HG02588 (cell line): ENCODE data around the gene GSC.

Experiments used
- ATAC-seq: cut with Tn5 transposase; IDR thresholded peaks from one replicate; pipeline ENCODE4 v1.9.1; 2021; ENCODE audit warnings: mild to moderate bottlenecking, moderate library complexity; ENCODE audit not compliant: unreplicated experiment

The GSC gene

DNA sequence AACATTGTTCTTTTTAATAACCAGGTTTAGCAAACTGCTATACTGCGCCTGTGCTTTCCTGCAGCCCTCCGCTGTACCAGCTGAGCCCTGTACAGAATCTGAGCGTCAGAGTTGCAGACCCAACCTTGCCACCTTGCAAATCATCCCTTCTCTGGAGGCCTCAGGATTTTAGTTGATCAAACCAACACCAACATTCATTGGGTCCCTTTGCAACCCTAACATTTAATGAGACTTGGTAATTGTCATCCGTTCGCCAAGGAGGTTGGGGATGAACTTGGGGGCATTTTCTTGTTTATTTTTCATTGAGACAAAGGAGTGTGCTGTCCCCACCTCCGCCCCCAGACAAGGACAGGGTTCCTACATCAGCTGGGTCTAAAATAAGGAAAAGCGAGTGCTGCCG, 2.6 kb upstream of the GSC start:
- no peak for ATAC-seq

DNA sequence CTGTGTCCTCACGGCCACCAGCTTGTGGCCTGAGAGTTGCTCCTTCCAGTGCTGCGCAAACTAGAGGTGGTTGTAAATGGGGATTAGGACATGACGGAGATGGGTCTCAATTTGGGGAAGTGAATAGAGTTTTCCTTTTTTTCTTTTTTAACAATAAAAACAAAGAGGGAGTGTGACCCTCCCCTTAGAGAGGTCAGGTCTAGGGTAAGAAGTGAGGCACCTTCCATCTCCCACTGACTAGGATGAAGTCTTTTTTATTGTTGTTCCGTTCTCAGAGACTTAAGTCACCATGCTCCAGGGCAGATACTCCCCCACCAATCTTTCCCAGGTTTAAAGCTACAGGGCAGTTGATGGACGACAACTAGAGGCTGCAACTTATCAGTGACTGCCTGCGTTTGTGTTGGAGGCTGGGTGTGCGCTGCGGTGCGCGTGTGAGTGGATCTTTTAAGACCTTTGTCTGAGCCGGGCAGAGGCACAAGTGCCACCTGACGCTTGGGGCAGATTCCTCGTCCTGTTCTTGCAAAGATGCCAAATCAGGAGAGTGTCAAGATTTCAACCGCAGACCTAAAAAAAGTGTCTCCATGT, 2.1 kb upstream of the GSC start:
- no peak for ATAC-seq

DNA sequence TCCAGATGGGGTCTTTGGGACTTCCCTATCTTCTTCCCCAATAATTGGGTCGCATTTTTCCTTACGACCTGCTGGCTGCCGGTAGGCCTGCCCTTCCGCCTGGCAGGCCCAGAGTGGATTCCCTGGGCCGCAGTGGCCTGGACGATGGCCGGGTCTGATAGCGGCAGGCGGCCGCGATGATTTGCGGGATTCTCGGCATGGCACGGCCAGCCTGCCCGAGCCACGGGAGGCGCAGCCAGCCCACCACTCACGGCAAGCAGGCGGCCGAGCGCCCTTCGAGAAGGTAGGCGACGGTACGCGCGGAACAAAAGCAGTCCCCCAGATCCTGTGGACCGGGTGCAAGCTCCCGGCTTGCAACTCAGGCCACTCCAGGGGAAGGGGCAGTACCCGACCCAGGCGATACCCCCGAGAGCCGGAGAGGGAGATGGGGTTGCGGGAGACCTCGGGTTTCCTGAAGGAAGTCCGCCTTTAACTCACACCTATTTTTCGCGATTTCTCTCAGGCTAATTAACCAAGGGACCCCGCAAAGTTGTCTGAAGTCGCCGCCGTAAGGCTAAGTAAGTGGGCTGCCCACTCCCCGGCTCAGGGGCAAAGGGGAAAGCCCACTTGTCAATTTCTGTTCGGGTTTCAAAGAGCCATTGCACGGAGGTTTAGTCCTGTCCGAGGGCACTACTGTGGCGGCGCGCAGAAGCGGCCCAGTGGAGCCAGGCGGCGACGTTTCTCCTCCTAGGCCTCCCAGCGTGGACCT, 1.4 kb upstream of the GSC start:
- no peak for ATAC-seq

- ATAC-seq: no peak
Observed at GRCh38 chr14:94770815-94771157, 873 bp upstream of the GSC start.

GRCh38 chr14:94770251-94770749, 387 bp upstream of the GSC start:
- no peak for ATAC-seq

- ATAC-seq: no peak
Observed at GRCh38 chr14:94768521-94769390, 1.2 kb downstream of the GSC start.

- no peak for ATAC-seq
Observed at GRCh38 chr14:94768141-94768520, 1.8 kb downstream of the GSC start.

GRCh38 chr14:94767321-94767878, 2.5 kb downstream of the GSC start:
- ATAC-seq: no peak

GRCh38 chr14:94764573-94764972, 5.3 kb downstream of the GSC start:
- ATAC-seq: no peak

GRCh38 chr14:94762431-94762830, 7.5 kb downstream of the GSC start:
- no peak for ATAC-seq

DNA sequence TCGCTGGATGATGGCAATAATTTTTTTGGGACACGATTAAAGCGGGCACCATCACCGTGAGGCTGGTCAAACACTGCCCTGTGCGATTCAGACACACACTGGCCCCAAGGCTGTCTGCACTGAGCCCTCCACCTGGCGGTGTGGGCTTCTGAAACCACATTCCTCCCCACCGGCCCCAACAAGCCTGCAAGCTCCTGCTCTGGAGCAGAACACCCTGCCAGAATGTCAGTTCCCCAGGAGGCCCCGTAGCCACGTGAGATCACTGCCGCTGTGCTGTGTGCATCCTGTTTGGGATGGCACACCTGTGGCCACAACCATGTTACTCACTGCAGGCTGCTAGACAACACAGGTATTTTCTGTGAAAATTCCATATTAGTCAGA, 7.9 kb downstream of the GSC start:
- no peak for ATAC-seq

DNA sequence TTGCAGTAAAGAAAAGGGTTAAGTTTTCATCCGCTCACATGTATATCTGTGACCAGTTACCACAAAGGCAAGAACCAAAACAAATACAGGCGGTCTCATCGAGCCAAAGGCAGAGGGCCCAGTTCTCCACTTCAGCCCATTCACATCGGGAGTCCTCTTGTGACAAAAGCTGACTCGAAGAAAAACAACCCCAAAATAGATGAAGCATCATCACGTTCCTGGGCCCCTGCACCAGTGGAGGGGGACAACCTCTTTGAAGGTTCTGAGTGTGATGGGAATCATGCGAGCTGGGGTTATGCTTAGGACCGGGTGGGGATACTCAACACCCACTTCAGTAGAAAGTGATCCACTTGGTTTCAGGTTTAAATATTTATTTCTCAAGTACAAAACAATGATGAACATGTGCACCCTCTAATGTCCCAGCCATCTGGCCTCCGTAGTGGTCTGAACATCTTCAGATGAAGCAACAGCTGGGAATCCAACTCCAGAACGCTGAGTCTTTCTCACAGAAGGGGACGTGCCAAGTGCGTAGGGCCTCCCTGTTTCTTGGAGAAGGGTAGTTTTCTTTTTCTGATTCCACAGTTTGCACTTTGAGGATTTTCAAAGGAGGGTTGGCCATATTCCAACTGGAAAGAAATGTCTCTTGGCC, 8.4 kb downstream of the GSC start:
- no peak for ATAC-seq

DNA sequence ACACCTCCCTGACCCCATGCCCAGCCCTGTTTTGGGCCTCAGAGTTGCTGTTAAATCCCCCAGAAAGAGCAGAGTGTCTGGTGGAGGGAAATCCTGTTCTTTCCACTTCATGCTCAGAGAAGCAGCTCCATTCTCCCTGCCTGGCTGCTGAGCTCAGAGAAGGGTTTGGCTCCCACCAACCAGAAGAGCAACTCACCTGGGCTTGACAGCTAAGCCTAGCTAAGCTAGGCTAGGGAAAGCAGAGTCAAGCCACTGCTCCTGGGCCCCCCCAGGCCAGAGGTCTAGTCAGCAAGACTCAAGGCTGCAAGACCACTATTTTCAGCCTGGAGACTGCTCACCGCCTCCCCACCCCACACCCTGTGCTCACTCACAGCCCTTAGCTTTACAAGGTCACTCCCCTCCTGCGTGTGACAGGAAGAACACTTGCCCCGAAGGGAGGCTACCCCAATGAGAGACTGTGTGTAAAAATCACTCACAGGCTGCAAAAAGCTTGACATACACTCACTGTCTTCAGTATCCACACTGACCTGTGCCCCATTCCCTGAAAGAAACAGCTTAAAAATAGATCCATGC, 13.5 kb downstream of the GSC start:
- no peak for ATAC-seq

- ATAC-seq: no peak
Observed at GRCh38 chr14:94754391-94754942, 15.4 kb downstream of the GSC start.

- no peak for ATAC-seq
Observed at GRCh38 chr14:94752591-94753436, 17.1 kb downstream of the GSC start.

- no peak for ATAC-seq
Observed at GRCh38 chr14:94751956-94752355, 18.0 kb downstream of the GSC start.

GRCh38 chr14:94751321-94751720, 18.6 kb downstream of the GSC start:
- no peak for ATAC-seq

DNA sequence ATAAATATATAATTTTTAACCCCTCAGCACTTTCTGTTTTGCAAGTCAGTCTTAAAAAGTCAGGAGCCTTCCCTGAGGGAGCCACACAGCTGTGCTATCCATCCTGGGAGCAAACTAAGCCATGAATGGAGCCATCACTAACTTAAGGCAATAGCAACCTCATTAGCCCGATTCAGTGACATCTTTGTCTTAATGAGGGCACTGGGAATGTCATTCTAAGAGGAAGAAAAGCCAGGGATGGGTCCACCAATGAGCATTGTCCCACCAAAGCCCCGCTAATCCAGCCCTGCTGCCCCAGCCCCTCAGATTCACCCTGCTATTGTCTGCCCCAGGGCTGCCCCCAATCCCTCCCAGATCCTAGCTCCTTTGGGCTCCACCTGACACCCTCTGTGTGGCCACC, 19.5 kb downstream of the GSC start:
- ATAC-seq: no peak

GRCh38 chr14:94748667-94749347, 21.1 kb downstream of the GSC start:
- no peak for ATAC-seq
